ENCODE data around the gene DDX23.

Gene DDX23

DNA sequence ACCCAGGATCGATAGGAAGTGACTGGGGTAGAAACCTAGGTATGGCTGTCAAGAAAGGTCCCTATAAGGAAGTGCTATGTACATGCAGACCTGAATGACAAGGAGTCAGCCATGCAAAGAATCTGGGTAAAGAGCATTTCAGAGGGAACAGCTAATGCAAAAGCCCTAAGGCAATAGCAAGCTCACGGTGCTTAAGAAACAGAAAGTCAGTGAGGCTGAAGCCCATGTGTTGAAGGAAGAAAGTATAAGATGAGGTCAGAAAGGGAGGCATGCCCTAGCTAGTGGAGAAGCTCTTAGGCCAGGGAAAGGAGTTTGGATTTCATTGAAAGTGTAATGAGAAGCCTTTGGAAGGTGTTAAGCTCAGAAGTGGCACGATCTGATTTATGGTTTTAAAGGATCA, 57.1 kb downstream of the DDX23 start:
- no peak for DNase-seq

DNA sequence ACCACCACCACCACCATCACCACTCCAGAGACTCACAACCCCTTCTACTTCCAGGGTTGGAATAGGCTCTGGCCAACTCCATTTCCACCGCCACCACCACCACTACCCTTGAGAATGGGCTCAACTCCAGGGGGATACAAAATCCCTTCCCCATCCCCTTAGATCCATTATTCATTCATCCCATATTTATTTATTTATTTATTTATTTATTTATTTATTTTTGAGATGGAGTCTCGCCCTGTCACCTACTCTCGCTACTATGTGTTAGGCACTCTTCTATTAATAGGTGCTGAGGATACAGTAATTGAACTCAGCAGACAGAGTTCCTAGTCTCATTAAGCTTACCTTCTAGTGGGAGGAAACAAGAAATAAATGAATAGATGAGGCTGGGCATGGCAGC, 58.3 kb downstream of the DDX23 start:
- no peak for DNase-seq

DNA sequence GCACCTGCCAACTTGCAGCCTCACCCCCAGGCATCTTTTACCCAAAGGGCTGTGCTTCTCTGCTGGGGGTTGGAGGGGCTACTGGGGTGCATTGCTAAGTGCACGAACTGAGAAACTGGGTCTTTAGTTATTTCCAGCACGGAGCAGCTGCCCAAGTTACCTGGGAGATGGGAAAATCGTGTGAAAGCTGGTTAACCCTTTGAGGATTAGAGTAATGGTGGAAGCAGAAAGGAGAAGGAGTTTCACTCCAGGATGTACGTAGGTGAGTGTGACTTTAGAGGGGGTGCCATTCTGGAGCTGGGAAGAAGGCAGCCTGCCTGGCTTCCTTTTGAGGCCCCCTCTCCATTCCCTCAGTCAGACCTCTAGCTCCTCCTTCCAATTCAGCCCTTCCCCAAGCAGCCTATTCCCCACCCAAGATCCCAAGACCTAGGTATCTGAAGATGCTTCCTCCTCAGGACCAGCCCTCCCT, 62.1 kb downstream of the DDX23 start:
- DNase-seq = no peak

DNA sequence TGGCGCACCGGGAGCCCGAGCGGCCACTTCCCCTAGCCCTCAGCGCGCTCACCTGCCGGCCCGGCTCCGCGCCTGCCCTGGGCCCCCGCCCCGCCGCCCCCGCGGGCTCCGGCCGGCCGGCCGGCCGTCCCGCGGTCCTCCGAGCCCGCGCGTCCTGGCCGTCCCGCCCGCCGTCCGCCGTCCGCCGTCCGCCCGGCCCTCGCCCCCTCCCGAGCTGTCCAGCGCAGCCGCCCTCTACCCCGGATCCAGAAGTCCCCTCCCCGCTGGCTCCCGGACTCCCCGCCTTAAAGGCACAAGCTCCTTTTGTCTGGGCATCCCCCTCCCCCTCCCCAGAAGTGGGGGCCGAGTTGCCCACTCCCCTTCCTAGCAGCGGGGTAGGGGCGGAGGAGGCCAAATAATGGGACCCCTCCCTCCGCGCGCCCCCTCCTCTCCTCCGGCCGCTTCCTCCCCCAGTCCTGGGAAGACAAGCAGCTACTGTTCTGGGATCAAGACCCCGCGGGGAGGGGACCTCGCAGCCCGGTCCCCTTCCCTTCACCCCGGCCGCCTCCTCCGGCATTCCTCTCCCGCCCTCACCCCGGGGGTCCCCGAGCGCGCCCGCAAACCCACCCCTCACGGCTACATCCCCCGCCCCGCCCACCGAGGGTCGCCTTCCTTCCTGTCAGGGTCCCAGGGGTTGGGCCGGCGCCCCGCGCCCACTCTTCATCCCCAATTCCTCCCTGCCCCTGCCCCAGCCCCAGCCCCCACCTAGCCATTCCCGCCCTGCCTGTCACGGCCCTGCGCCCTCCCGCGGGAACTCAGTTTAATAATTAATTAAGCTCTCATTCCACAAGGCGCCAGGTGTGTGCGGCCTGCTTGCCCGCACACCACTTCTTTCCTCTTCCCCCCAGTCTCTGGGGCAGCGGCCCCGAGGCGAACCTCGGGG, 62.8 kb downstream of the DDX23 start, which contains the start of gene ADCY6:
Gene ADCY6 (minus strand): TSS at position 236 of the 922 bp plus-strand sequence. CDS start 5,655 bp downstream, outside the sequence.
- DNase-seq = peak; percentile 86

DNA sequence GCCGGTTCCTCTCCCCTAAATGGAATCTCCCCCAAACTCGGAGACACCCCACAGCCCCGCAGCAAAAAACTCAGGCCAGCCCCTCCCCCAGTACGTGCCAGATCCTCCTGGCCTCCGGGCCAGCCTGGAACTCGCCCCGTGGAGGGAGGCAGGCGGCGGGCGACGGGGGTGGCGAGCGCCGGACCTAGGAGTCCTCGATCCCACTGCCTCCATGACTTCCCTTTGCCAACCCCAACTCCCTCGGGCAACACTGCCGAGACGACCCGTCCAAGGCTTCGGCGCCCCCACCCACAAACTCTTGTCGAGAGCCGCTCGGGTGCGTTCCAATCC, 63.5 kb downstream of the DDX23 start:
- no peak for DNase-seq

DNA sequence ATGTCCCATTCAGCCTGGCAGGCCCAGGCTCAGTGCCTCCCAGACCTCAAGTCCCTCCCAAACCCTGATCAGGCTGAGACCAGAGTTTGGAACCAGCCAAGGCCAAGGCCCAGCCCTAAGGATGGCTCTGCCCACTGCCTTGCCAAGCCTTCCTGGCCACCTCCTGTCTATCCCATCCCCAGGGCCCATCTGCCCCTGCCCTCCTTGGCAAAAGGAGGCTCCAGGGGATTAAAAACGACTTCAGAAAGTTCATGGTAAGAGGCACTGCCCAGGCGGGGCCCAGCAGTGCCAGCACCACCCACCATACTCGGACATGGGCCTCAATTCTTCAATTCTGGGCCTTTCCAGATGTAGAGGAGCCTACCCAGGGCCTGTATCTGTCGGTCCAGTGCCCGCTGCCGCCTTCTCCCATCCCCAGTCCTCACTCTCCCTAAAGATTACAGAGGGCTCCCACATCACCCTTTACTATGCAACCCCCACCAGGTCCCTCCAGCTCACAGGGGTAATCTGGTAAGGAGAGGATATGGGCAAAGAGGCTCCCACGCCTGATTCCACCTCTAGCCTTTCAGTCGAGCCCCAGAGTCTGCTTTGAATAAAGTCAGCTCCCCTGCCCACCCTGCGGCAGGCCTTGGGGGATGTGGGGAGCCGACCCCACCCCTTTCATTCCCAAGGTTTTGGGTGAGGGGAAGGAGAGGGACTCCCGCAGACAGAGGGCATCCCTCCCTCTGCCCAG, 64.0 kb downstream of the DDX23 start:
- no peak for DNase-seq

DNA sequence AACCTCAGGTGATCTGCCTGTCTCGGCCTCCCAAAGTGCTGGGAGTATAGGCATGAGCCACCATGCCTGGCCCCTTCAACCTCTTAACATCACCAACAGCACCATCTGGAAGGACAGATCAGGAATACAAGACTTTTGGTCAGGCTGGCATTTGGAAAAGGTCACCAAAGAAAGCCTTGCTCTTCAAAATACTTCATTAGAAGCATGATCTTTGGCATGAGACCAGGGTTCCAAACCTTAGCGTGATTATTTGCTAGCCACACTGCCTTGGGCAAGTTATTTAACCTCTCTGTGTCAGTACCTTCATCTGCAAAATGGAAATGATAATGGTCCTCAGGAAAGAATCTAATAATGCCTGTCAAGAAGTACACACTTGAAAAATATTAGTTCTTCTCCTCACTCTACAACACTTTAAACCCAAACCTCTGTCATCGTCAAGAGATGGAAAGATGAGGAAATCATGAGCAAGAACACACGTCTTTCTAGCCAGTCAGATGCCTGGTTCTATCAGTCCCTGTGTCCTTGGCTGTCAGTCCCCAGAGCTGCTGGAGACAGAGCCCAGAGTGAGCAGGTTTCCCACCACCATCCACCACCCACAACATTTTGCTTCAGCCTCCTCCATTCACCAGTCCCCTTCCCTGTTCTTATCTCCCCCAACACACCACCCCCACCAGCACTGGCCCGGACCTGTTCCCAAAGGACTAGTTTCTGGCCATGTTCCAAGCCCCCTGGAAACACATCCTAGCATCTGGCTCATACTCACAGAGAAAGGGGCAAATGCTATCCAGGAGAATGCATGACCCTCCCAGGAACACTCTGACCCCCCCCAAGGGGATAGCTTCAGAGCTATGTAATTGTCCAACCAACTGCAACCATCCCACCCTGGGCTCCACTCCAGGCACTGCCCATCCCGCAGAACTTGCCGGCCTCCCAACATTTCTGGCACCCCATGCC, 65.1 kb downstream of the DDX23 start:
- no peak for DNase-seq

DNA sequence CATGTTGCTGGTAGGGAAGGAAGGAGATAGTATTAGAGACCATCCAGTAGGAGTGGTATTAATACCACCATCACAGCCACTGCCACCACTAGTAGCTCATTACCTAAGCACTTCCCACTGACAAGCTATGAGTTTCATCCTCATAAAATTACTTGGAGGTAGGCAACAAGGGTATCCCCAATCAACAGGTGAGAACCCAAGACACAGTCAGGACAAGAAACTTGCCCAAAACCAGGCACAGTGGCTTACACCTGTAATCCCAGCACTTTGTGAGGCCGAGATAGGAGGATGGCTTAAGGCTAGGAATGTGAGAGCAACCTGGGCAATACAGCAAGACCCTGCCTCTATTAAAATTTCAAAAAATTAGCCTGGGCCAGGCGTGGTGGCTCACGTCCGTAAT, 68.5 kb downstream of the DDX23 start:
- DNase-seq = no peak

DNA sequence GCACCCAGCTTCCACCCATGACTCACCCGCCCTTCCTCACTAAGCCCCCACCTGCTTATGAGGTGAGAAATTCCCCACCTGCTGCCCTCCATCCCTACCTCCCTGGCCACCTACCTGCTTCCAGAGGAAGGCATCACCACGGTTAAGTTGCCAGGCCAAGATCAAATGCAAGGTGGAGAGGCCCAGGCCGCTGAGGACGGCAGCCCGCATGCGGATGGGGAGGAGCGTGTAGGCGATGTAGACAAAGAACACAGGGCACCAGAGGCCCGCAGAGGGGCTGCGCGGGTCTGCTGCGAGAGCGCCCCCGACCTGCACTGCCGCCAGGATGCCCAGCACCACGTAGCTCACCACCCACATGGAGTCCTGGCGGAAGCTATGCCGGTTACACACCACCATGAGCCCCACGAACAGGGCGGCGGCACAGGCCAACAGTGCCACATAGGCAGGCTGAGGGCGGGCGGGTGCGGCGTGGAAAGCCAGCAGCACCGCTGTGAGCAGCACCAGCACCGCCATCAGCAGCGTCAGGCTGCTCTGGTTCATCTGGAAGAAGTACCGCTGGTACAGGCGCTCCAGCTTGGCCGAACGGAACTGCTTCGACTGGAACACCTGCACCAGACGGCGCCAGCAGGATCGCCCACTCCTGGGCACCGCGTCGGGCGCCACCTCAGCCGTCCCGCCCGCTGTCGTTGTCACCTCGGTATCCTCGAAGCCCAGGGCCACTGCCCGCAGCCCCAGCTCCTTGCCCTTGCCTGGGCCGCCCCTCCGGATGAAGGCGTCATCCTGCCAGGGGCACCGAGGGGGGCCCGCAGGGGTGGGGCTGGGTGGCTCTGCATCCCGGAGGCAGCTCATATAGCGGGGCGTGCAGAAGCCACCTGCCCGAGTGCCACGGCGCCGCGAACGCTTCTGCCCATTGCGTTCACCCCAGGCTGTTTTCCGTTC, 69.2 kb downstream of the DDX23 start:
- no peak for DNase-seq

DNA sequence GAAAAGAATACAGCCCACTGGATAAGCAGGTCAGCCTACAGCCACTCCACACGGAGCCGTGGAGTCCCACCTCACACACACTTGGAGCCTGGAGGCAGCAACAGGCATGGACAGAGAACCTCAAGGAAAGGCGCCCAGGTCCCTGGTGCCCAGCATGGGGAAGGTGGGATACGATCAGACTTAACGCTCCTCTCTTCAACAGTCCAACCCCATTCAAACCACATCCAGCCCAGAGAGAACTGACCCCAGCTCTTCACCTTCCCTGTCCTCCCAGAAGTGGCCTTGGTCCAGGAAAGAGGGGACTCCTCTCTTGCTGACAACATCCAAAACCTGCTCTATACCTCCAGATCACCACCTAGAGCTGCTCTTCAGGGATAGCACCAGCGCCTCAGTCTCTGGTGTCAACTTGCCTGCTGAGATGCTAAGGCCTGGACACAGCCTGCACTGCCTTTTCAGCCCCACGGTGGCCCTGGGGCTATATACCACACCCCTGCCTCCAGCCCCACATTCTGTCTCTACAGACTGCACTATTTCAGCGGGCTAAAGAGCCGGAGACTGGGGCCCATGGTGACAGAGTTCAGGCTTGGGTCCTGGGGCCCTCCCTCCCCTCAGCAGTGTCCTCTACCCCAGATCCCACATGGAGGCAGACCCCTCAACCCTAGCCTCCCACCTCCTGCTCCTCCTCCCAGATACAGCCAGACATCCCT, 70.1 kb downstream of the DDX23 start:
- DNase-seq = no peak

DNA sequence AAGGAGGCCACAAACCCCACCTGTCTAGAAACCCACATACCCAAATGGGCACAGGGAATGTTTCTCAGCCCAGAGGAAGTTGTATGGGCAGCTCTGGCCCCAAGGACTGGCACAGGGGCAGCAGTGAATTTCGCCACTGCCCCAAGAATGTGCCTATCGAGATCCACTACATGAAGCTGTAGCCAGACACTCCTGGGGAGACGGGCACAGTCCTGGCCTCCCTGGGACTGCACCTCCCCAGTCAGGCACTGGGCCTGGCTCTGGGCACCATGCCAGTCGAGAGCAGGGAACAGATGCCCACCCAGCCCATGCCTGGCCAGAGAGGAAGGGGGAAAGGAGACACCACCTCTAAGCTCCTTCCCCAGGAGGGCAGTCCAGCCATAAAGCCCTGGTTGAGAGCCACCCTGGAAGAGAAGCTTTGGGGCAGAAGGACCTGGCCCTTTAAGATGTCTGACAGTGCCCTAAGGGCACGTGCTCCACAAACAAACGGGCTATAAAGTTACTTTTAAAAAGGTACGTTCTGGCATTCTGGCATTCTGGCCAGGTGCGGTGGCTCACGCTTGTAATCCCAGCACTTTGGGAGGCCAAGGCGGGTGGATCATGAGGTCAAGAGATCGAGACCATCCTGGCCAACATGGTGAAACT, 71.5 kb downstream of the DDX23 start:
- DNase-seq = no peak

DNA sequence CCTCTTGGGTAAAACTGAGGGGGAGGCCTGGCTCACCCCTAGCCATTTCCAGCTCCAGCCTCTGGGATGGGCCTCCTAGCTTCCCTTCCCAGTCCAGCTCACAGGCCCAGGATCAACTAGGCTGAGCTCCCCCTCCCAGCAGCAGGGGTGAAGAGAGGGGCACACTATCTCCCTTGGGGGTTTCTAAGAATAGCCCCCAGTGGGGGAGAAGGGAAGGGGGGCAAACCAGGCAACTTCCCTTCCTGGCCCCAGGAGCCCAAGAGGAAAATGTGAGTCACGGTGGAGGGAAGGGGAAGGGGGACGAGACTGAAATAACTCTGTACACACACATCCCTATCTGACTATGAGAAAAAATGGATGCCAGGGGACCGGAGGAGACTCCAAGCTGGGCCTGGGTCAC, 72.1 kb downstream of the DDX23 start:
- peak; percentile 62 for DNase-seq

All from left hindlimb (tissue), 1 donor.